BLaER1 treated with 17β-estradiol and CSF1 and Interleukin-3, amounts not matched to agents 10 nM and 100 nM (cell line): Measurements from ENCODE around the gene NOP16.

Source experiments
- H3K27ac ChIP-seq, 11 experiments: shearing (Covaris generic); formaldehyde crosslinking; 2 replicates each; pipeline ENCODE4 v1.8.1; 2022
- H3K27me3 ChIP-seq, 11 experiments: shearing (Covaris generic); formaldehyde crosslinking; 2 replicates each; pipeline ENCODE4 v1.8.1; 2022
- H3K36me3 ChIP-seq, 11 experiments: shearing (Covaris generic); formaldehyde crosslinking; 2 replicates each; pipeline ENCODE4 v1.8.1; 2022
- H3K4me1 ChIP-seq, 10 experiments: shearing (Covaris generic); formaldehyde crosslinking; 2 replicates each; pipeline ENCODE4 v1.8.1; 2022
- H3K4me2 ChIP-seq, 11 experiments: shearing (Covaris generic); formaldehyde crosslinking; 2 replicates each; pipeline ENCODE4 v1.8.1; 2022
- H3K4me3 ChIP-seq, 10 experiments: shearing (Covaris generic); formaldehyde crosslinking; 2 replicates each; pipeline ENCODE4 v1.8.1; 2022
- H3K9ac ChIP-seq, 11 experiments: shearing (Covaris generic); formaldehyde crosslinking; 2 replicates each; pipeline ENCODE4 v1.8.1; 2022
- H3K9me3 ChIP-seq, 11 experiments: shearing (Covaris generic); formaldehyde crosslinking; replicated peaks in 1 of 11; 2 replicates each; pipeline ENCODE4 v1.8.1; 2022
- H4K20me1 ChIP-seq, 11 experiments: shearing (Covaris generic); formaldehyde crosslinking; 2 replicates each; pipeline ENCODE4 v1.8.1; 2022
- Cebpa-rat ChIP-seq, 11 experiments: shearing (Covaris generic); IDR thresholded peaks; 2 replicates each; pipeline ENCODE4 v1.8.1; 2022

Gene NOP16

GRCh38 chr5:176364765-176365350 lies 23.5 kb downstream of the NOP16 start:
- peak overlapping the region; percentile 89 to 100 (median 97) for H3K4me2 ChIP-seq
- peak overlapping the region; percentile 72 to 88 (median 82) for H3K9ac ChIP-seq
- peak overlapping the region; percentile 70 to 86 (median 81) for H3K4me3 ChIP-seq
- H3K4me1 ChIP-seq: peaks cover 40 to 67% (median 57%) of the 10 kb centered on the region in 10 experiments
- H3K36me3 ChIP-seq: peaks cover 0 to 25% (median 19%) of the 10 kb centered on the region in 11 experiments; a peak in 14 of 22 replicates
- peaks cover 10 to 37% (median 24%) of the 10 kb centered on the region in 11 experiments; a peak in 21 of 22 replicates for H3K27me3 ChIP-seq
- TF ChIP-seq Cebpa-rat (IDR thresholded peaks at IDR 0.05): no peak
- no peaks in the 10 kb centered on the region for H3K9me3 ChIP-seq
- peaks cover under 1 to 28% (median 11%) of the 10 kb centered on the region in 11 experiments; a peak in 19 of 22 replicates for H4K20me1 ChIP-seq
- H3K27ac ChIP-seq: peak overlapping the region; percentile 42 to 84 (median 76); a peak in 20 of 22 replicates

- TF ChIP-seq Cebpa-rat (IDR thresholded peaks at IDR 0.05): no peak
Measured at GRCh38 chr5:176362233-176362490, 26.2 kb downstream of the NOP16 start.

GRCh38 chr5:176361437-176362232 lies 26.8 kb downstream of the NOP16 start, which contains the start of gene KIAA1191:
TSS of gene KIAA1191 (minus strand) at chr5:176361764. CDS start at chr5:176359508, 2,256 bp downstream.
- Histone ChIP-seq H3K4me3 (peak within 1 kb of the TSS; percentile 80 to 100 (median 92)), H3K9me3 (no peaks in the 10 kb centered on the region), H3K9ac (peak within 1 kb of the TSS; percentile 84 to 96 (median 92)), H3K4me2 (peak within 1 kb of the TSS; percentile 83 to 97 (median 86)), H3K36me3 (peaks cover 26 to 33% (median 28%) of the 10 kb centered on the region in 11 experiments; a peak in 21 of 22 replicates), H3K27me3 (peaks cover 10 to 27% (median 21%) of the 10 kb centered on the region in 11 experiments; a peak in 21 of 22 replicates), H4K20me1 (peaks cover 19 to 49% (median 39%) of the 10 kb centered on the region in 11 experiments; a peak in 20 of 22 replicates), H3K4me1 (peaks cover 41 to 62% (median 56%) of the 10 kb centered on the region in 10 experiments), H3K27ac (peak within 1 kb of the TSS; percentile 75 to 88 (median 84))
- TF ChIP-seq Cebpa-rat (IDR thresholded peaks at IDR 0.05): no peak

More at GRCh38 chr5:176362233-176362490, 26.2 kb downstream of the NOP16 start:
- H3K27ac ChIP-seq: peak overlapping the region; percentile 25 to 88 (median 79); a peak in 21 of 22 replicates
- peaks cover 14 to 44% (median 33%) of the 10 kb centered on the region in 11 experiments; a peak in 20 of 22 replicates for H4K20me1 ChIP-seq
- peaks cover 46 to 67% (median 61%) of the 10 kb centered on the region in 10 experiments for H3K4me1 ChIP-seq
- peaks cover 21 to 28% (median 23%) of the 10 kb centered on the region in 11 experiments; a peak in 21 of 22 replicates for H3K36me3 ChIP-seq
- H3K27me3 ChIP-seq: peaks cover 10 to 33% (median 24%) of the 10 kb centered on the region in 11 experiments; a peak in 21 of 22 replicates
- no peaks in the 10 kb centered on the region for H3K9me3 ChIP-seq
- peak overlapping the region; percentile 84 to 96 (median 92) for H3K9ac ChIP-seq
- peak overlapping the region; percentile 83 to 97 (median 86) for H3K4me2 ChIP-seq
- peak overlapping the region; percentile 80 to 100 (median 92) for H3K4me3 ChIP-seq

GRCh38 chr5:176360894-176361436 lies 27.4 kb downstream of the NOP16 start:
- H3K4me1 ChIP-seq: peaks cover 34 to 55% (median 49%) of the 10 kb centered on the region in 10 experiments
- H4K20me1 ChIP-seq: peaks cover 26 to 54% (median 45%) of the 10 kb centered on the region in 11 experiments; a peak in 20 of 22 replicates
- TF ChIP-seq Cebpa-rat (IDR thresholded peaks at IDR 0.05): no peak
- peak overlapping the region; percentile 75 to 88 (median 84) for H3K27ac ChIP-seq
- H3K9ac ChIP-seq: peak overlapping the region; percentile 84 to 96 (median 92)
- peaks cover 7 to 21% (median 14%) of the 10 kb centered on the region in 11 experiments; a peak in 21 of 22 replicates for H3K27me3 ChIP-seq
- H3K36me3 ChIP-seq: peaks cover 33 to 40% (median 35%) of the 10 kb centered on the region in 11 experiments
- H3K4me2 ChIP-seq: peak overlapping the region; percentile 83 to 96 (median 86)
- no peaks in the 10 kb centered on the region for H3K9me3 ChIP-seq
- H3K4me3 ChIP-seq: peak overlapping the region; percentile 80 to 100 (median 92)

GRCh38 chr5:176359658-176360057 lies 28.7 kb downstream of the NOP16 start:
- TF ChIP-seq Cebpa-rat (IDR thresholded peaks at IDR 0.05): no peak
- H3K36me3 ChIP-seq: peaks cover 46 to 53% (median 48%) of the 10 kb centered on the region in 11 experiments
- H3K27me3 ChIP-seq: peaks cover 0 to 8% (median 1%) of the 10 kb centered on the region in 11 experiments; a peak in 11 of 22 replicates
- peak overlapping the region in 2 of 11 experiments; percentile 3 to 94; a peak in 3 of 22 replicates for H3K9ac ChIP-seq
- H3K4me1 ChIP-seq: peaks cover 29 to 44% (median 39%) of the 10 kb centered on the region in 10 experiments
- H3K4me3 ChIP-seq: peak overlapping the region in 3 of 10 experiments; percentile 5 to 99 (median 97); a peak in 4 of 20 replicates
- no peak overlapping the region for H3K27ac ChIP-seq
- peaks cover 39 to 68% (median 58%) of the 10 kb centered on the region in 11 experiments; a peak in 21 of 22 replicates for H4K20me1 ChIP-seq
- peak overlapping the region; percentile 83 to 96 (median 86) for H3K4me2 ChIP-seq
- H3K9me3 ChIP-seq: no peaks in the 10 kb centered on the region

GRCh38 chr5:176356179-176356566 lies 32.2 kb downstream of the NOP16 start:
- Histone ChIP-seq H3K36me3 (peaks cover 81 to 87% (median 83%) of the 10 kb centered on the region in 11 experiments), H3K9ac (no peak overlapping the region), H4K20me1 (peaks cover 70 to 100% (median 93%) of the 10 kb centered on the region in 11 experiments; a peak in 21 of 22 replicates)

GRCh38 chr5:176355400-176356178 lies 32.8 kb downstream of the NOP16 start:
- Histone ChIP-seq H3K27me3 (no peaks in the 10 kb centered on the region), H3K9me3 (no peaks in the 10 kb centered on the region), H3K4me1 (peaks cover 13 to 19% (median 14%) of the 10 kb centered on the region in 10 experiments), H3K27ac (no peak overlapping the region), H3K9ac (no peak overlapping the region), H3K4me3 (no peak overlapping the region), H3K36me3 (peaks cover 87 to 93% (median 89%) of the 10 kb centered on the region in 11 experiments), H4K20me1 (peaks cover 76 to 100% (median 93%) of the 10 kb centered on the region in 11 experiments; a peak in 21 of 22 replicates), H3K4me2 (no peak overlapping the region)
- no peak for TF ChIP-seq Cebpa-rat (IDR thresholded peaks at IDR 0.05)

More at GRCh38 chr5:176356179-176356566, 32.2 kb downstream of the NOP16 start:
- no peaks in the 10 kb centered on the region for H3K9me3 ChIP-seq
- no peak overlapping the region for H3K4me2 ChIP-seq
- no peaks in the 10 kb centered on the region for H3K27me3 ChIP-seq
- H3K27ac ChIP-seq: no peak overlapping the region
- no peak for TF ChIP-seq Cebpa-rat (IDR thresholded peaks at IDR 0.05)
- H3K4me3 ChIP-seq: no peak overlapping the region
- peaks cover 14 to 20% (median 15%) of the 10 kb centered on the region in 10 experiments for H3K4me1 ChIP-seq

GRCh38 chr5:176353533-176353932 lies 34.9 kb downstream of the NOP16 start:
- Histone ChIP-seq H3K27ac (no peak overlapping the region), H3K9me3 (no peaks in the 10 kb centered on the region), H4K20me1 (peaks cover 78 to 100% (median 97%) of the 10 kb centered on the region in 11 experiments), H3K36me3 (peaks cover 98 to 100% (median 100%) of the 10 kb centered on the region in 11 experiments), H3K27me3 (no peaks in the 10 kb centered on the region), H3K9ac (no peak overlapping the region), H3K4me1 (peaks cover 0 to 5% (median 0%) of the 10 kb centered on the region in 10 experiments; a peak in 2 of 20 replicates), H3K4me3 (no peak overlapping the region), H3K4me2 (no peak overlapping the region)
- TF ChIP-seq Cebpa-rat (IDR thresholded peaks at IDR 0.05): no peak
